22Rv1 (cell line): ENCODE results near the gene HOMER1.

Experiments
- ZFX ChIP-seq: fragments of 450-650 bp; IDR thresholded peaks from 2 replicates; pipeline ENCODE4 v1.6.1; 2017; ENCODE audit warnings: antibody characterized with exemption, borderline replicate concordance
- TF ChIP-seq, protein P1 (sequence below): fragments of 450-650 bp; IDR thresholded peaks from 2 replicates; pipeline ENCODE4 v1.5.1; 2017; ENCODE audit warnings: mild to moderate bottlenecking

DNA sequence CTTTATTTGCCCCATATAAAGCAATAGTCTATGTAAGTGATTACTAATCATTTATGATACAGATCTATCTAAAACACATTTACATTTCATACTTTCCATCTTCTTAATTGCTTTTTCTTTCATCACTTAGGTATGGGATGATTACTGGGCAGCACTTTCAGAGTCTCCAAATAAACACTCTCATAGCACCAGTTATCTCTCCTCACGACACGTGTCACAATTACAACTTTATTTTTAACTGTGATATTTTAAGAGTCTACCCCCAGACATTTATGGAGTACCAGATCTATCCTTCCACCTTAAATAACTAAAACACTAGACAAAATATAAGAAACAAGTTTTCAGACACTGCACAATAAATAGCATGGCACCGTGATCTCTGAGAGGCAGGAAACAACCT, 32.9 kb downstream of the HOMER1 start:
- TF ChIP-seq, protein P1, sequence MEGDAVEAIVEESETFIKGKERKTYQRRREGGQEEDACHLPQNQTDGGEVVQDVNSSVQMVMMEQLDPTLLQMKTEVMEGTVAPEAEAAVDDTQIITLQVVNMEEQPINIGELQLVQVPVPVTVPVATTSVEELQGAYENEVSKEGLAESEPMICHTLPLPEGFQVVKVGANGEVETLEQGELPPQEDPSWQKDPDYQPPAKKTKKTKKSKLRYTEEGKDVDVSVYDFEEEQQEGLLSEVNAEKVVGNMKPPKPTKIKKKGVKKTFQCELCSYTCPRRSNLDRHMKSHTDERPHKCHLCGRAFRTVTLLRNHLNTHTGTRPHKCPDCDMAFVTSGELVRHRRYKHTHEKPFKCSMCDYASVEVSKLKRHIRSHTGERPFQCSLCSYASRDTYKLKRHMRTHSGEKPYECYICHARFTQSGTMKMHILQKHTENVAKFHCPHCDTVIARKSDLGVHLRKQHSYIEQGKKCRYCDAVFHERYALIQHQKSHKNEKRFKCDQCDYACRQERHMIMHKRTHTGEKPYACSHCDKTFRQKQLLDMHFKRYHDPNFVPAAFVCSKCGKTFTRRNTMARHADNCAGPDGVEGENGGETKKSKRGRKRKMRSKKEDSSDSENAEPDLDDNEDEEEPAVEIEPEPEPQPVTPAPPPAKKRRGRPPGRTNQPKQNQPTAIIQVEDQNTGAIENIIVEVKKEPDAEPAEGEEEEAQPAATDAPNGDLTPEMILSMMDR, result no peak
- TF ChIP-seq ZFX, result no peak
